AG04449 (cell line): ENCODE data around the gene FILIP1L.

Experiments
- CTCF ChIA-PET: fragments of 350-600 bp; formaldehyde crosslinking; extraction: SDS; loops from one replicate; lab custom pipeline; 2021; ENCODE audit warnings: antibody characterized with exemption; lab: Yijun Ruan, JAX
- POLR2A ChIA-PET: fragments of 400-600, 350-600 bp; formaldehyde crosslinking; extraction: SDS; loops from one replicate; lab custom pipeline; 2020; ENCODE audit warnings: antibody characterized with exemption, inconsistent platforms; lab: Yijun Ruan, JAX
- DNase-seq: peaks from one replicate; pipeline ENCODE4 v3.0.0-alpha.2; 2010; ENCODE audit warnings: low read depth, low spot score
- H3K4me3 ChIP-seq: 2 replicates; pipeline ENCODE4 v1.5.1; 2011; ENCODE audit warnings: low read depth, mild to moderate bottlenecking, control low read depth, low read length
- CTCF ChIP-seq: IDR thresholded peaks from one replicate; pipeline ENCODE4 v1.5.1; 2011; ENCODE audit warnings: mild to moderate bottlenecking, moderate library complexity, low read length, control low read depth, inconsistent platforms; ENCODE audit not compliant: insufficient read depth; ENCODE audit errors: missing control alignments

Gene FILIP1L

GRCh38 chr3:100003609-100004503 is 110.4 kb downstream of the FILIP1L start:
- no peak for TF ChIP-seq CTCF
- ChIA-PET CTCF (interaction anchor here (0.9 to 3.6 kb wide), 2 partner anchors 10 to 160 kb away, joined by 3 to 24 read pairs; no protein-coding TSS in a partner anchor), POLR2A (no interaction called here)
- DNase-seq: no peak
- no peak overlapping the region for H3K4me3 ChIP-seq

- no peak overlapping the region for H3K4me3 ChIP-seq
- peak; percentile 82 for DNase-seq
- ChIA-PET CTCF (interaction anchor here (0.9 to 1.1 kb wide), 3 partner anchors 10 to 171 kb away, joined by 3 read pairs; no protein-coding TSS in a partner anchor), POLR2A (interaction anchor here (0.6 to 1.0 kb wide), 2 partner anchors 38 to 136 kb away, joined by 3 to 5 read pairs; no protein-coding TSS in a partner anchor)
- no peak for TF ChIP-seq CTCF
These were observed 111.5 kb downstream of the FILIP1L start for GRCh38 chr3:100002599-100003350.

GRCh38 chr3:100001526-100002270 is 112.6 kb downstream of the FILIP1L start:
- TF ChIP-seq CTCF: no peak
- CTCF ChIA-PET: interaction anchor here (1.0 to 1.1 kb wide), 2 partner anchors 9 to 170 kb away, joined by 3 read pairs; no protein-coding TSS in a partner anchor
- POLR2A ChIA-PET: no interaction called here
- no peak for DNase-seq
- H3K4me3 ChIP-seq: no peak overlapping the region

GRCh38 chr3:100001083-100001482 is 113.2 kb downstream of the FILIP1L start:
- ChIA-PET CTCF (no interaction called here), POLR2A (no interaction called here)
- TF ChIP-seq CTCF: no peak
- no peak overlapping the region for H3K4me3 ChIP-seq
- no peak for DNase-seq

GRCh38 chr3:99999536-99999935 is 114.8 kb downstream of the FILIP1L start:
- TF ChIP-seq CTCF: no peak
- peak; percentile 45 for DNase-seq
- CTCF ChIA-PET: no interaction called here

More at GRCh38 chr3:99999536-99999935, 114.8 kb downstream of the FILIP1L start:
- POLR2A ChIA-PET: no interaction called here
- no peak overlapping the region for H3K4me3 ChIP-seq
